Stimulated activated CD4-positive, alpha-beta T cell treated with anti-CD3 and anti-CD28 coated beads, Interleukin-12 subunit alpha, Interleukin-12 subunit beta, amount 100 ng/mL, for 48 hours (primary cell): ENCODE measurements around the gene ESAM.

ENCODE experiments used
- DNase-seq, 3 donors: peaks; one replicate each; pipeline ENCODE4 v3.0.0-alpha.2; 2020; ENCODE audit warnings: low read depth in 2 of 3, low spot score in 1 of 3

ESAM gene

GRCh38 chr11:124737638-124738305 lies 24.3 kb downstream of the ESAM start:
- no peak for DNase-seq

- no peak for DNase-seq
These were observed 25.4 kb downstream of the ESAM start for GRCh38 chr11:124736736-124737135.

- no peak for DNase-seq
These were observed 29.9 kb downstream of the ESAM start for GRCh38 chr11:124732230-124732629.

- no peak for DNase-seq
These were observed 32.5 kb downstream of the ESAM start for GRCh38 chr11:124729571-124729970.

- DNase-seq, result no peak
These were observed 34.0 kb downstream of the ESAM start for GRCh38 chr11:124728134-124728533.

- no peak for DNase-seq
These were observed 34.6 kb downstream of the ESAM start for GRCh38 chr11:124727474-124727873.

- DNase-seq, result no peak
These were observed 36.4 kb downstream of the ESAM start for GRCh38 chr11:124725719-124726105.

GRCh38 chr11:124724979-124725718 lies 36.9 kb downstream of the ESAM start:
- DNase-seq, result no peak

- DNase-seq, result no peak
These were observed 39.9 kb downstream of the ESAM start for GRCh38 chr11:124722176-124722575.

GRCh38 chr11:124719534-124719933 lies 42.6 kb downstream of the ESAM start:
- no peak for DNase-seq

- no peak for DNase-seq
These were observed 43.3 kb downstream of the ESAM start for GRCh38 chr11:124718801-124719200.

- no peak for DNase-seq
These were observed 44.1 kb downstream of the ESAM start for GRCh38 chr11:124717786-124718651.

- DNase-seq, result no peak
These were observed 44.7 kb downstream of the ESAM start for GRCh38 chr11:124717421-124717785.

- no peak for DNase-seq
These were observed 45.5 kb downstream of the ESAM start for GRCh38 chr11:124716591-124716990.

GRCh38 chr11:124712392-124712791 lies 49.7 kb downstream of the ESAM start:
- no peak for DNase-seq

- DNase-seq, result no peak
These were observed 54.3 kb downstream of the ESAM start for GRCh38 chr11:124707829-124708228.
